Lower lobe of right lung (tissue), 2 donors: ENCODE results near the gene NEBL. TPM values are rescaled to one million over a fixed set of nuclear protein-coding genes. Genes with fewer than 3 reads are reported as not detected.

Experiments used
- ATAC-seq, 2 donors: fragments of 200-7000 bp; cut with Tn5 transposase; one replicate each; pipeline ENCODE4 v1.9.1; 2020 to 2022; ENCODE audit warnings: mild to moderate bottlenecking in 2 of 2, moderate library complexity in 2 of 2
- DNase-seq: peaks from one replicate; pipeline ENCODE4 v3.0.0-alpha.2; 2020
- H3K27ac ChIP-seq: fragments of 200-600 bp; one replicate; pipeline ENCODE4 v1.8.0; 2022
- H3K27me3 ChIP-seq: fragments of 200-600 bp; one replicate; pipeline ENCODE4 v1.8.0; 2022; ENCODE audit warnings: low read depth
- H3K36me3 ChIP-seq: fragments of 200-600 bp; one replicate; pipeline ENCODE4 v1.8.0; 2022; ENCODE audit warnings: mild to moderate bottlenecking
- H3K4me1 ChIP-seq: fragments of 200-600 bp; one replicate; pipeline ENCODE4 v1.8.0; 2022
- H3K4me3 ChIP-seq: fragments of 200-600 bp; one replicate; pipeline ENCODE4 v1.8.0; 2022; ENCODE audit warnings: mild to moderate bottlenecking
- H3K9me3 ChIP-seq: fragments of 200-600 bp; one replicate; pipeline ENCODE4 v1.8.0; 2022
- CTCF ChIP-seq: fragments of 200-600 bp; IDR thresholded peaks from one replicate; pipeline ENCODE4 v1.8.0; 2022; ENCODE audit warnings: antibody characterized with exemption, mild to moderate bottlenecking
- intact Hi-C: fragments of 100-400 bp; cut with DNase I; formaldehyde crosslinking; loops from one replicate; pipeline ENCODE4 v1.11.0; 2022
- total RNA-seq: library from RNA; stranded (reverse); fragmentation: NEBNext Ultra II Directional; extraction: Animal tissue kit (Norgen Biotek cat#: 25700); gene quantifications from one replicate; pipeline ENCODE4 v1.2.1, GENCODE V29; 2021
- donor health status: DM: no; HTN: yes; CAD: no; lungs with severe emphysema.

Gene NEBL
- total RNA-seq, 1 donor from 2014 or later = 96.4 TPM

GRCh38 chr10:20877554-20877953 is 19.6 kb downstream of the NEBL start:
- H3K4me3 ChIP-seq = no peak overlapping the region
- no peaks in the 10 kb centered on the region for H3K9me3 ChIP-seq
- peaks cover 16% of the 10 kb centered on the region for H3K36me3 ChIP-seq
- intact Hi-C loops = no loop called here
- no peaks in the 10 kb centered on the region for H3K4me1 ChIP-seq
- no peak for TF ChIP-seq CTCF
- no peaks in the 10 kb centered on the region for H3K27me3 ChIP-seq
- H3K27ac ChIP-seq = no peak overlapping the region
- no peak for DNase-seq
- ATAC-seq = no peak

- H3K9me3 ChIP-seq = no peaks in the 10 kb centered on the region
- H3K36me3 ChIP-seq = peaks cover 8% of the 10 kb centered on the region
- intact Hi-C loops = no loop called here
- no peaks in the 10 kb centered on the region for H3K27me3 ChIP-seq
- DNase-seq = no peak
- H3K27ac ChIP-seq = no peak overlapping the region
- no peaks in the 10 kb centered on the region for H3K4me1 ChIP-seq
- no peak for ATAC-seq
- no peak overlapping the region for H3K4me3 ChIP-seq
- TF ChIP-seq CTCF = no peak
Observed at GRCh38 chr10:20874261-20874660, 22.9 kb downstream of the NEBL start.

- H3K27ac ChIP-seq = no peak overlapping the region
- ATAC-seq = no peak
- DNase-seq = no peak
- peaks cover 9% of the 10 kb centered on the region for H3K36me3 ChIP-seq
- H3K4me3 ChIP-seq = no peak overlapping the region
- intact Hi-C loops = no loop called here
- H3K4me1 ChIP-seq = no peaks in the 10 kb centered on the region
- H3K9me3 ChIP-seq = no peaks in the 10 kb centered on the region
- TF ChIP-seq CTCF = no peak
- H3K27me3 ChIP-seq = no peaks in the 10 kb centered on the region
Observed at GRCh38 chr10:20871970-20872369, 25.1 kb downstream of the NEBL start.

- Histone ChIP-seq H3K9me3 (no peaks in the 10 kb centered on the region), H3K4me1 (no peaks in the 10 kb centered on the region), H3K27me3 (no peaks in the 10 kb centered on the region), H3K27ac (no peak overlapping the region), H3K4me3 (no peak overlapping the region), H3K36me3 (peaks cover 9% of the 10 kb centered on the region)
- no peak for ATAC-seq
- no peak for TF ChIP-seq CTCF
- no peak for DNase-seq
- intact Hi-C loops = no loop called here
Observed at GRCh38 chr10:20870834-20871233, 26.3 kb downstream of the NEBL start.

GRCh38 chr10:20863008-20863407 is 34.1 kb downstream of the NEBL start:
- DNase-seq (no peak), ATAC-seq (no peak)
- Histone ChIP-seq H3K4me1 (no peaks in the 10 kb centered on the region), H3K4me3 (no peak overlapping the region), H3K27me3 (no peaks in the 10 kb centered on the region), H3K9me3 (no peaks in the 10 kb centered on the region), H3K27ac (no peak overlapping the region), H3K36me3 (peaks cover 2% of the 10 kb centered on the region)
- no peak for TF ChIP-seq CTCF
- intact Hi-C loops = no loop called here
